ENCODE data around the gene OR1F1. TPM values are rescaled to one million over a fixed set of nuclear protein-coding genes. Genes with fewer than 3 reads are reported as not detected.

Gene OR1F1
- total and polyA plus RNA-seq, 9 of the 15 experiments (the other 6 are each of a cell fraction or from before 2014, with no cell fraction given) = 0.15 to 0.61 (median 0.35) TPM; not detected in 3

DNA sequence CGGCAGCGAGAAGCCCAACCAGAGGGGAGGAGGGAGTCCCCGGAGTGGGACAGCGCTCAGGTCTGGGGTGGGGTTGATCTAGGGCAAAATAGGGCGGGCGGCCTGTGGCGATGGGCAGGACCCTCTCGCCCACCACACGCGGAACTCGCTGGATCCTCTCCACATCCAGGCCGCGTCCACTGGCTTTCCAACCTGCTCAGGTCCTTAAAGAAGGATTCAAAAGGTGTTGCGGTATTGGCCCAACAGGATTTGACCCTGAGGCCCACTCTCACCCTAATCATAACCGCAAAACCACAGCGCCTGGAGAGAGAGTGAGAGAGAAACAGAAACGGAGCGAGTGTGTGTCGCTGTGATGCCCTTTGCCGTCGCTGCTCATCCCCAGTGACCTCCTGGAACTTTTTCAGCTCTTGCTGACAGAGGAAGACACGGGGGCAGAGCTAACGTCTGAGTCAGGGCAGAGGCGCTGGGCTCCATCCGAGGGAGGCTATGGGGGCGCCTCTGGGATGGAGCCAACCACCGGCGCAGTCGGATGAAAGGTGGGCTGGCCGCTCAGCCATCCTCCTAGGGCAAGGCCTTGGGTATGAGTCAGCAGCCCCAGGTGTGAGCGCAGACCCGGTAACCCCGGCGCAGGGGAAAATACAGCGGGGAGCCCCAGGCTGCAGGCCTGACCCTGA is 16.7 kb upstream of the OR1F1 start (continued):
- TF ChIP-seq, protein P1, sequence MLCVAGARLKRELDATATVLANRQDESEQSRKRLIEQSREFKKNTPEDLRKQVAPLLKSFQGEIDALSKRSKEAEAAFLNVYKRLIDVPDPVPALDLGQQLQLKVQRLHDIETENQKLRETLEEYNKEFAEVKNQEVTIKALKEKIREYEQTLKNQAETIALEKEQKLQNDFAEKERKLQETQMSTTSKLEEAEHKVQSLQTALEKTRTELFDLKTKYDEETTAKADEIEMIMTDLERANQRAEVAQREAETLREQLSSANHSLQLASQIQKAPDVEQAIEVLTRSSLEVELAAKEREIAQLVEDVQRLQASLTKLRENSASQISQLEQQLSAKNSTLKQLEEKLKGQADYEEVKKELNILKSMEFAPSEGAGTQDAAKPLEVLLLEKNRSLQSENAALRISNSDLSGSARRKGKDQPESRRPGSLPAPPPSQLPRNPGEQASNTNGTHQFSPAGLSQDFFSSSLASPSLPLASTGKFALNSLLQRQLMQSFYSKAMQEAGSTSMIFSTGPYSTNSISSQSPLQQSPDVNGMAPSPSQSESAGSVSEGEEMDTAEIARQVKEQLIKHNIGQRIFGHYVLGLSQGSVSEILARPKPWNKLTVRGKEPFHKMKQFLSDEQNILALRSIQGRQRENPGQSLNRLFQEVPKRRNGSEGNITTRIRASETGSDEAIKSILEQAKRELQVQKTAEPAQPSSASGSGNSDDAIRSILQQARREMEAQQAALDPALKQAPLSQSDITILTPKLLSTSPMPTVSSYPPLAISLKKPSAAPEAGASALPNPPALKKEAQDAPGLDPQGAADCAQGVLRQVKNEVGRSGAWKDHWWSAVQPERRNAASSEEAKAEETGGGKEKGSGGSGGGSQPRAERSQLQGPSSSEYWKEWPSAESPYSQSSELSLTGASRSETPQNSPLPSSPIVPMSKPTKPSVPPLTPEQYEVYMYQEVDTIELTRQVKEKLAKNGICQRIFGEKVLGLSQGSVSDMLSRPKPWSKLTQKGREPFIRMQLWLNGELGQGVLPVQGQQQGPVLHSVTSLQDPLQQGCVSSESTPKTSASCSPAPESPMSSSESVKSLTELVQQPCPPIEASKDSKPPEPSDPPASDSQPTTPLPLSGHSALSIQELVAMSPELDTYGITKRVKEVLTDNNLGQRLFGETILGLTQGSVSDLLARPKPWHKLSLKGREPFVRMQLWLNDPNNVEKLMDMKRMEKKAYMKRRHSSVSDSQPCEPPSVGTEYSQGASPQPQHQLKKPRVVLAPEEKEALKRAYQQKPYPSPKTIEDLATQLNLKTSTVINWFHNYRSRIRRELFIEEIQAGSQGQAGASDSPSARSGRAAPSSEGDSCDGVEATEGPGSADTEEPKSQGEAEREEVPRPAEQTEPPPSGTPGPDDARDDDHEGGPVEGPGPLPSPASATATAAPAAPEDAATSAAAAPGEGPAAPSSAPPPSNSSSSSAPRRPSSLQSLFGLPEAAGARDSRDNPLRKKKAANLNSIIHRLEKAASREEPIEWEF (CRISPR knock-in tag; IDR thresholded peaks at IDR 0.05) = no peak
- TF ChIP-seq HDAC2 (IDR thresholded peaks at IDR 0.05) (no peak), CCAR2 (IDR thresholded peaks at IDR 0.05; ENCODE audit: low read depth, low read length) (no peak), ZBED1 (IDR thresholded peaks at IDR 0.05) (no peak), SIN3B (IDR thresholded peaks at IDR 0.05; ENCODE audit: low read depth) (no peak), EHMT2 (IDR thresholded peaks at IDR 0.05) (no peak), ZKSCAN8 (CRISPR knock-in tag; IDR thresholded peaks at IDR 0.05) (no peak), KDM1A (IDR thresholded peaks at IDR 0.05) (peak; percentile 10 to 11; a peak in 2 of 4 replicates), ELF4 (CRISPR knock-in tag; IDR thresholded peaks at IDR 0.05) (no peak), SRSF7 (optimal IDR thresholded peaks at IDR 0.05; ENCODE audit: low read depth, low read length) (no peak), RBFOX2 (IDR thresholded peaks at IDR 0.05; ENCODE audit: low read depth, low read length) (no peak), DPF2 (IDR thresholded peaks at IDR 0.05) (no peak)
- TF ChIP-seq, protein P2, sequence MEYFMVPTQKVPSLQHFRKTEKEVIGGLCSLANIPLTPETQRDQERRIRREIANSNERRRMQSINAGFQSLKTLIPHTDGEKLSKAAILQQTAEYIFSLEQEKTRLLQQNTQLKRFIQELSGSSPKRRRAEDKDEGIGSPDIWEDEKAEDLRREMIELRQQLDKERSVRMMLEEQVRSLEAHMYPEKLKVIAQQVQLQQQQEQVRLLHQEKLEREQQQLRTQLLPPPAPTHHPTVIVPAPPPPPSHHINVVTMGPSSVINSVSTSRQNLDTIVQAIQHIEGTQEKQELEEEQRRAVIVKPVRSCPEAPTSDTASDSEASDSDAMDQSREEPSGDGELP (CRISPR knock-in tag; IDR thresholded peaks at IDR 0.05; ENCODE audit: borderline replicate concordance) = 0 out of 2 replicates have a peak, but pooled peaks have one; percentile 16
- TF ChIP-seq, protein P3, sequence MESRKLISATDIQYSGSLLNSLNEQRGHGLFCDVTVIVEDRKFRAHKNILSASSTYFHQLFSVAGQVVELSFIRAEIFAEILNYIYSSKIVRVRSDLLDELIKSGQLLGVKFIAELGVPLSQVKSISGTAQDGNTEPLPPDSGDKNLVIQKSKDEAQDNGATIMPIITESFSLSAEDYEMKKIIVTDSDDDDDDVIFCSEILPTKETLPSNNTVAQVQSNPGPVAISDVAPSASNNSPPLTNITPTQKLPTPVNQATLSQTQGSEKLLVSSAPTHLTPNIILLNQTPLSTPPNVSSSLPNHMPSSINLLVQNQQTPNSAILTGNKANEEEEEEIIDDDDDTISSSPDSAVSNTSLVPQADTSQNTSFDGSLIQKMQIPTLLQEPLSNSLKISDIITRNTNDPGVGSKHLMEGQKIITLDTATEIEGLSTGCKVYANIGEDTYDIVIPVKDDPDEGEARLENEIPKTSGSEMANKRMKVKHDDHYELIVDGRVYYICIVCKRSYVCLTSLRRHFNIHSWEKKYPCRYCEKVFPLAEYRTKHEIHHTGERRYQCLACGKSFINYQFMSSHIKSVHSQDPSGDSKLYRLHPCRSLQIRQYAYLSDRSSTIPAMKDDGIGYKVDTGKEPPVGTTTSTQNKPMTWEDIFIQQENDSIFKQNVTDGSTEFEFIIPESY (CRISPR knock-in tag; IDR thresholded peaks at IDR 0.05) = 0 out of 2 replicates have a peak, but pooled peaks have one; percentile 41
- TF ChIP-seq, protein P4, sequence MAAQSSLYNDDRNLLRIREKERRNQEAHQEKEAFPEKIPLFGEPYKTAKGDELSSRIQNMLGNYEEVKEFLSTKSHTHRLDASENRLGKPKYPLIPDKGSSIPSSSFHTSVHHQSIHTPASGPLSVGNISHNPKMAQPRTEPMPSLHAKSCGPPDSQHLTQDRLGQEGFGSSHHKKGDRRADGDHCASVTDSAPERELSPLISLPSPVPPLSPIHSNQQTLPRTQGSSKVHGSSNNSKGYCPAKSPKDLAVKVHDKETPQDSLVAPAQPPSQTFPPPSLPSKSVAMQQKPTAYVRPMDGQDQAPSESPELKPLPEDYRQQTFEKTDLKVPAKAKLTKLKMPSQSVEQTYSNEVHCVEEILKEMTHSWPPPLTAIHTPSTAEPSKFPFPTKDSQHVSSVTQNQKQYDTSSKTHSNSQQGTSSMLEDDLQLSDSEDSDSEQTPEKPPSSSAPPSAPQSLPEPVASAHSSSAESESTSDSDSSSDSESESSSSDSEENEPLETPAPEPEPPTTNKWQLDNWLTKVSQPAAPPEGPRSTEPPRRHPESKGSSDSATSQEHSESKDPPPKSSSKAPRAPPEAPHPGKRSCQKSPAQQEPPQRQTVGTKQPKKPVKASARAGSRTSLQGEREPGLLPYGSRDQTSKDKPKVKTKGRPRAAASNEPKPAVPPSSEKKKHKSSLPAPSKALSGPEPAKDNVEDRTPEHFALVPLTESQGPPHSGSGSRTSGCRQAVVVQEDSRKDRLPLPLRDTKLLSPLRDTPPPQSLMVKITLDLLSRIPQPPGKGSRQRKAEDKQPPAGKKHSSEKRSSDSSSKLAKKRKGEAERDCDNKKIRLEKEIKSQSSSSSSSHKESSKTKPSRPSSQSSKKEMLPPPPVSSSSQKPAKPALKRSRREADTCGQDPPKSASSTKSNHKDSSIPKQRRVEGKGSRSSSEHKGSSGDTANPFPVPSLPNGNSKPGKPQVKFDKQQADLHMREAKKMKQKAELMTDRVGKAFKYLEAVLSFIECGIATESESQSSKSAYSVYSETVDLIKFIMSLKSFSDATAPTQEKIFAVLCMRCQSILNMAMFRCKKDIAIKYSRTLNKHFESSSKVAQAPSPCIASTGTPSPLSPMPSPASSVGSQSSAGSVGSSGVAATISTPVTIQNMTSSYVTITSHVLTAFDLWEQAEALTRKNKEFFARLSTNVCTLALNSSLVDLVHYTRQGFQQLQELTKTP (IDR thresholded peaks at IDR 0.05; ENCODE audit: low read depth in 1 of 2, partially characterized antibody in 2 of 2) = no peak
